ENCODE results near the gene SHKBP1.

DNA sequence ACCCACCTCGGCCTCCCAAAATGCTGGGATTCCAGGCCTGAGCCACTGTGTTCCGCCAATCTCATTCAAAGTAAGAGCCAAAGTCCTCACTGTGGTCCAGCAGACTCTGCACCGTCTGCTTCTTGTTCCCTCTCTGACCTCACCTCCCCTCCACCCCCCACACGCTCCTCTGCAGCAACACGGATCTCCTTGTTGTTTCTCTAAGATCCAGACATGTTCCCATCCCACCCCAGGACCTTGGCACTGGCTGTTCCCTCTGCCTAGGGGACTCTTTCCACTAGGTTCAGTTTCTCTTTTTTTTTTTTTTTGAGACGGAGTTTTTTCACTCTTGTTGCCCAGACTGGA, 62.9 kb downstream of the SHKBP1 start:
- no peak for TF ChIP-seq CTCF (IDR thresholded peaks at IDR 0.05; ENCODE audit: insufficient read depth, low read depth, low read length)
- TF ChIP-seq EZH2 (IDR thresholded peaks at IDR 0.05; ENCODE audit: insufficient read depth, low read length), result no peak

All from astrocyte (in vitro differentiated cells and primary cell).